ENCODE results near the gene NUDT14.

The NUDT14 gene

DNA sequence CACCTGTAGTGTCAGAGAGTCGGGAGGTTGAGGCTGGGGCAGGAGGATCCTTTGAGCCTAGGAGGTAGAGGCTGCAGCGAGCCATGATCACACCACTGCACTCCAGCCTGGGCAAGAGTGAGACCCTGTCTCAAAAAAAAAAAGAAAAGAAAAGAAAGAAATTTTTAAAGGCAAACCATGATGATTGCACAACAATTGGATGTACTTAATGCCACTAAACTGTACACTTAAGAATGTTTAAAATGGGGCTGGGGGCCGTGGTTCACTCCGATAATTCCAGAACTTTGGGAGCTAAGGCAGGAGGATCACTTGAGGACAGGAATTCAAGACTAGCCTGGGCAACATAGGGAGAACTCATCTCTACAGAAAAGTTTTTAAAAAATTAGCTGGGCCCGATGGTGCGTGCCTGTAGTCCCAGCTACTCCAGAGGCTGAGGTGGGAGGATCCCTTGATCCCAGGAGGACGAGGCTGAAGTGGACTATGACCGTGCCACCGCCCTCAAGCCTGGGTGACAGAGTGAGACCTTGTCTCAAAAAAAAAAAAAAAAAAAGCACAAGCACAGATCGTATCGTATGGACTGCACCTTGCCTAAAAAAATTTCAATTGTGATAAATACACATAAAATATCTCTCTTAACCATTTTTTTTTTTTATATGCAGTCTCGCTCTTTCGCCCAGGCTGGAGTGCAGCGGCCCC, 45.3 kb downstream of the NUDT14 start:
- no peak for DNase-seq (ENCODE audit: low read depth, low spot score)

DNA sequence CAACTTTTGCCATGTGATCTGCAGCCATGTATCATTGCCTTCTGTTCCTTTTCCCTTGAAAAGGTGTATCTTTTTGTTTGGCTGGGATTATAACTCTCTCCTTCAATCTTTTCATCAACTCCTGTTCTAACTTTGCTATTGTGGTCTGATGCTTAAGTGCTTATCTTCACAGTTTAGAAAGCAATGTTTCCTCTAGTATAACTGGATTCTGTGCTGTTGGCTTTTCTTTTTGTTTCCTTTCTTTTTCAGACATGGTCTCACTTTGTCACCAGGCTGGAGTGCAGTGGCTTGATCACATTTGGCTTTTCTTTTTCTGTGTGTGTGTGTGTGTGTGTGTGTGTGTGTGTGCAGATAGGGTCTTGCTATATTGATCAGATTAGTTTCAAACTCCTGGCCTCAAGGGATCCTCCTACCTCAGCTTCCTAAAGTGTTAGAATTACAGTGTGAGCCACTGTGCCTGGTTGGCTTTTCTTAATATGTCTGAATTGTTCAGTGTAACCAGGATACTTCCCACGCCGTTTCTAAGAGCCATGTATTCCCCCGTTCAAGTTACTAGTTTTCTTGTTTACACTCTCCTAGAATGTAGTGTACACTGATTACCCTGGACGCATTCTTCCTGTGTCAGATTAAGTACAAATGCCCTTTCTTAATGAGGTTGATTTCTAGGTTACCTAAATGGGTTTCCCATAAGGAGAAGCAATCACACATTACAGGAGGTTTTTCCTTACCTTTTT, 48.0 kb downstream of the NUDT14 start:
- no peak for DNase-seq (ENCODE audit: low read depth, low spot score)

DNA sequence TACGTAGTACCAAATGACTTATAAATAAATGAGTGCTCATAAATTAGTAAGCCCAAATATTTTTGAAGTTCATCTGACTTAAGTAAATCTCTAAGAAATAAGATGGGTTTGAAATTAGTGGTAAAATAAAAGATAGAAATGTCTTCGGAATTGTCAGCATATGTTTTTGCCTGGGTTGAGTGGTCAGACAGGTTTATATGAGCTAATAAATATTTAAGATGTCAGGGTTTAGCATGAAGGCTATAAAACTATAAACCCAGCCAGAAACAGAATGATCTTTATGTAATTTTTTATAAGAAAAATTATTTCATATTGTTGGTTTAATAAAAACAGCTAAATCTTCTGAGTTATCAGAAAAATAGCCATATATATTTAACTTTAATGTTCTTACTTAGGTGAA, 49.9 kb downstream of the NUDT14 start:
- DNase-seq (ENCODE audit: low read depth, low spot score), result no peak

DNA sequence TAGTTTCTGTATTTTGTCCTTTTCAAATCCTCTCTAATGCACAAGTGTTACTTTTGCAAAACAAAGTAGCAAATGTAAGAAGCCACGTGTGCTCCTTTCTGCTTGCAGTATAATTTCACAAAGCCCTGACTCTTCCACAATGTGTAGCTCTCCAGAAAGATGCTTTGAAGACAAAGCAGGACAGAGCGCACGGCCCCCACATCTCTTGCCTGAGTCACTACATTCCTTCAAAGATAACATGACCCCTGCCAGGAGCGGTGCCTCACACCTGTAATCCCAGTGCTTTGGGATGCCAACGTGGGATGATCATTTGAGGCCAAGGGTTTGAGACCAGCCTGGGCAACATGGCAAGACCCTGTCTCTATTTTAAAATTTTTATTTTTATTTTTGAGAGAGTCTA, 53.1 kb downstream of the NUDT14 start:
- no peak for DNase-seq (ENCODE audit: low read depth, low spot score)

DNA sequence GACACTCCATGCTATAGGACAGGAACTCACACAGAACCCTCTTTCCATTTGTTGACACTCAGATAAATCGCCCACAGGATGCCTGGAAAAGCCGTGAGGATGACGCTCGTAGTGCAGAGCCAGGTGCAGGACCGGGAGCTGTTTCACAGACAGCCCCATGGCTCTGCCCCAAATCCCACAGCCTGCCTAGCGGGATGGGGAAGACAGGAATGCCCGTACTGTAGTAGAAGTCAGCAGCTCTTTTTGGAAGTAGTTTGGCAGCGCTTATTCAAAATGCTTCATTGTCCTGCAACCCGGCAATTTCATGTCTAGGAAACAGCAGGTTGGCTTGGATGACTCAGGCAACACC, 54.2 kb downstream of the NUDT14 start:
- DNase-seq (ENCODE audit: low read depth, low spot score), result no peak

DNA sequence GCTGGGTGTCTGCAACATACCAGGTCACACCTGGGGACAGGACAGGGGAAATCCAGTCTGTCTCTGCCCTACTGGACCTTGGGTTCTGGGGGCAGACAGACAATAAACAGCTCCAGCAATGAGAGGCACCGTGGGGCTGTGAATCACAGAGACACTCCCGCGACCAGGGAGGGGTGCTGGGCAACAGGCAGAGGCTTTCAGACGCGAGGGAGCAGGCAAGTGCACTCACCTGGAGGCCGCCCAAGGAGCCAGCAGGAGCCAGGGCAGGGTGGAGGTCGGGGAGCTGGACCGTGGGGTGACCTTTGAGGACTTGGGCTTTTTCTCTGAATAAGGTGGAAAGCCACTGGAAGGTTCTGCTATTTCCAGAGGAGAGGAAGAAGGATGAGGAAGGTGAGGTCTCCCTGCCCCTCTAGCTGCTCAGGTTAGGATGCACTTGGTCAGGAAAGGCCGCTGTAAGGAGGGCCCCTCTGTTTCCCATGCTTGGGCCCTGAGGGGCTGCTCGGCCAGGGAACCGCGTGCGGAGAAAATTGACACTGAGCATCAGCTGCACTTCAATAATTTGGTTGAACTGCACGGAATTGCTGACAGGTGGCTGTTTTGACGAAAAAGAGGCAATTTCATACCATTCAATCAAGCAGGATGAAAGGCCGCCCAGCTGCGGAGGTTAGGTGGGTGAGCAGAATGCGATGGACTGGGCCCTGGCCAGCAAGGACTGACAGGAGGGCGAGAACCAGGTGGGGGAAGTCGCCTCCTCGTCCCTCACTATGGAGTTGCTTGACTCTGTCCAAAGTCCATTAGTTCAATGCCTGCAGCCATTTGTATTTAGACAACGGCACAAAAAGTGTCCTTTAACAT, 54.8 kb downstream of the NUDT14 start:
- DNase-seq (ENCODE audit: low read depth, low spot score), result no peak

DNA sequence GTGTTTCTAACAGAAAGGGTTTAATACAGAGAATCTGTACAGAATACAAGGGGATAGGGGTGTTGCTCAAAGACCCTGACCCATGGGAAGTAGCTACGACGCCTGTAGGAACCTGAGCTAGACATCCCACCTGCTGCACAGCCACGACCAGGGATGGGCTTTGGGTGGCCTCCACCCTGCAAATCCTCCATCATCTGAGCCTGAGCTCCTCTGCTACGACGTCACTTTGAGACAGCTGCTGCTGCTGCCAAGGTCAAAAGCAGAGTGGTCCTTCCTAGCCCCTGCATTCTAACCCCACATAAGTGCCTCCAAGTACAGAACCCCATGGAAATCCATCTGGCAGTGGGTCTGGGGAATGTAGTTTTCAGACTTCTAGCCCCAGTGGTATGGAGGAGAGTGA, 56.3 kb downstream of the NUDT14 start:
- DNase-seq (ENCODE audit: low read depth, low spot score), result no peak

DNA sequence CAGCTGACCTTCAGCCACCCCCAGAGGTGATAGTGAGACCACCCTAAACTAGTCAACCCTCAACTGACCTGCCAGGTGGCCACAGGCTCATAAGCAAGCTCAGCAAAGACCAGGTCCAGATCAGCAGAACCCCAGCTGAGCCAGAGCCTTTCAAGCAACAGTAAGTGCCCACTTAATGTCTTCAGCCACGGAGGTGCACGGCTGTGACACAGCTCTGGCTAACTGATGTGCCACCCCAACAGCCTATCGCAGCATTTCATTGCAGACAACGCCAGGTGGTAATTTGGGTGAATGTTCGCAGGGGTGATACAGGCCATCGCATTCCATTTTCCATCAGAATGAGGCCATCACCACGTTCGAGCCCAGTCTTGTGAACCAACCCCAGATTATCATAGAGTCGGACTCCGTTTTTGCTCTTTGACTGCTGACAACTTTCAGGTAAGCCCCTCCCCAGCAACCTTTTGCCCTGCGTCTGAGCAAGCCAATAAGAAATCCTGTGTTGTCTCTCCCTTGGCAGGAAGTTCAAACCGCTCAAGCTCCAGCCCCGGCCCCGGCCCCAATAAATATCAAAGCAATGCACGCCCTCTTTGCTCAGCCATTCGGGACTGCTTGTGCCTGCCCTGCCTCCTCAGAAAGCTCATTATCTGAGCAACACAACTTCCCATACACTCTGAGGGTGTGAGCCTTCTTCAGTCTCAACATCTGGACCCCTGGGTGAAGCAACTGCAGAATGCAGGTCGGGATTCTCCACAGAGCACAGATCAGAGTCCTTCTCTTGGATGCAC, 56.9 kb downstream of the NUDT14 start:
- DNase-seq (ENCODE audit: low read depth, low spot score), result no peak

DNA sequence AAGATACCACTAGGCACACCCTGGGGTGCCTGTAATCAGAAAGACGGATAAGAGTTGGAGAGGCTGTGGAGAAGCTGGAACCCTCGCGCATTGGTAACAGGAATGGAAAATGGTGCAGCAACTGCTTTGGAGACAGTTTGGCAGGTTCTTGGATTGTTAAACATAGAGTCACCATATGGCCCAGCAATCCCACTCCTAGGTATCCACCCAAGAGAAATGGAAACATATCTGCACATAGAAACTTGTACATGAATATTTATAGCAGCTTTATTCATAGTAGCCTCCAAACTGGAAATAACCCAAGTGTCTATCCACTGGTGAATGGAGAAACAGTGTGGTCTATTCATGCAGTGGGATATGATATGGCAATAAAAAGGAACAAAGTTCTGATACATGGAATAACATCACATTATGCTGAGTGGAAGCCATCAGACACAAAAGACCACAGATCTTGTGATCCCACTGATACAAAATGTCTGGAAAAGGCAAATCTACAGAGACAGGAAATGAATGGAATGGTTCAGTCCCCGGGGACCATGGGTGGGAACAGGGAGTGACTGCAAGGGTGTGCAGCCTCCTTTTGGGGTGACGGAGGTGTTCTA, 57.9 kb downstream of the NUDT14 start:
- no peak for DNase-seq (ENCODE audit: low read depth, low spot score)

Measured in ELF-1 (cell line).